BJ (cell line): ENCODE measurements around the gene LRCH3. TPM values are rescaled to one million over a fixed set of nuclear protein-coding genes. Genes with fewer than 3 reads are reported as not detected.

Experiments
- CTCF ChIA-PET: fragments of 350-600 bp; formaldehyde crosslinking; extraction: SDS; loops from one replicate; lab custom pipeline; 2021; ENCODE audit warnings: antibody characterized with exemption, inconsistent platforms; lab: Yijun Ruan, JAX
- POLR2A ChIA-PET: fragments of 300-600 bp; sonication (Branson Sonifier 250); formaldehyde crosslinking; extraction: SDS; loops from one replicate; lab custom pipeline; 2021; ENCODE audit warnings: antibody characterized with exemption; lab: Charles Lee
- DNase-seq: peaks from one replicate; pipeline ENCODE4 v3.0.0-alpha.2; 2011; ENCODE audit warnings: low read depth
- H3K27me3 ChIP-seq: 2 replicates; pipeline ENCODE4 v1.6.0; 2011; ENCODE audit warnings: low read length; ENCODE audit not compliant: control insufficient read depth, insufficient read depth
- H3K36me3 ChIP-seq: 2 replicates; pipeline ENCODE4 v1.5.1; 2011; ENCODE audit warnings: low read length; ENCODE audit not compliant: control insufficient read depth, insufficient read depth
- H3K4me3 ChIP-seq: 2 replicates; pipeline ENCODE4 v1.5.1; 2011; ENCODE audit warnings: low read depth, mild to moderate bottlenecking, control low read depth, low read length
- CTCF ChIP-seq: IDR thresholded peaks from 2 replicates; pipeline ENCODE4 v1.5.1; 2011; ENCODE audit warnings: low read depth, mild to moderate bottlenecking, control low read depth, inconsistent platforms, low read length, moderate library complexity; ENCODE audit not compliant: insufficient read depth
- polyA plus RNA-seq: library from polyadenylated mRNA; depleted of rRNA; stranded (reverse); fragments of >200 nt; gene quantifications from 2 replicates; pipeline ENCODE4 v1.2.3, GENCODE V29; 2011

Gene LRCH3
- polyA plus RNA-seq, 1 experiment: 155 TPM

GRCh38 chr3:197889204-197889930 is 98.3 kb downstream of the LRCH3 start:
- POLR2A ChIA-PET: no interaction called here
- no peak for TF ChIP-seq CTCF
- CTCF ChIA-PET: interaction anchor here (1.2 kb wide), 1 partner anchor 15 kb away, joined by 3 read pairs; no protein-coding TSS in a partner anchor
- Histone ChIP-seq H3K4me3 (no peak overlapping the region), H3K27me3 (no peaks in the 10 kb centered on the region), H3K36me3 (peaks cover 4% of the 10 kb centered on the region)
- DNase-seq: no peak

GRCh38 chr3:197890693-197891092 is 99.6 kb downstream of the LRCH3 start:
- CTCF ChIA-PET: interaction anchor here (0.8 to 1.9 kb wide), 2 partner anchors 9 to 11 kb away, joined by 3 to 7 read pairs; no protein-coding TSS in a partner anchor
- no peak for TF ChIP-seq CTCF
- Histone ChIP-seq H3K36me3 (peaks cover 1% of the 10 kb centered on the region; the same call in 1 of the 2 replicates), H3K27me3 (no peaks in the 10 kb centered on the region), H3K4me3 (no peak overlapping the region)
- POLR2A ChIA-PET: no interaction called here
- no peak for DNase-seq

- CTCF ChIA-PET: interaction anchor here (1.0 to 1.9 kb wide), 2 partner anchors 11 to 14 kb away, joined by 4 to 7 read pairs; no protein-coding TSS in a partner anchor
Observed at GRCh38 chr3:197892162-197892561, 101.1 kb downstream of the LRCH3 start.

GRCh38 chr3:197896421-197896820 is 105.4 kb downstream of the LRCH3 start:
- TF ChIP-seq CTCF: no peak
- H3K4me3 ChIP-seq: no peak overlapping the region
- no peak for DNase-seq
- no peaks in the 10 kb centered on the region for H3K36me3 ChIP-seq
- ChIA-PET POLR2A (no interaction called here), CTCF (interaction anchor here (1.1 to 1.3 kb wide), 2 partner anchors 9 to 46 kb away, joined by 4 to 9 read pairs; no protein-coding TSS in a partner anchor)
- no peaks in the 10 kb centered on the region for H3K27me3 ChIP-seq

More at GRCh38 chr3:197892162-197892561, 101.1 kb downstream of the LRCH3 start:
- H3K27me3 ChIP-seq: no peaks in the 10 kb centered on the region
- POLR2A ChIA-PET: no interaction called here
- DNase-seq: no peak
- peaks cover 1% of the 10 kb centered on the region; the same call in 1 of the 2 replicates for H3K36me3 ChIP-seq
- H3K4me3 ChIP-seq: no peak overlapping the region
- TF ChIP-seq CTCF: no peak

- Histone ChIP-seq H3K4me3 (no peak overlapping the region), H3K27me3 (no peaks in the 10 kb centered on the region), H3K36me3 (no peaks in the 10 kb centered on the region)
- ChIA-PET CTCF (interaction anchor here (1.6 kb wide), 1 partner anchor 24 kb away, joined by 3 read pairs; no protein-coding TSS in a partner anchor), POLR2A (no interaction called here)
- DNase-seq: no peak
- no peak for TF ChIP-seq CTCF
Observed at GRCh38 chr3:197899833-197900478, 108.9 kb downstream of the LRCH3 start.
